HepG2 (cell line): ENCODE results near the gene ALDH3B1.

Source experiments
- CAMTA2 ChIP-seq: sonication (generic); formaldehyde crosslinking; IDR thresholded peaks from 2 replicates; pipeline ENCODE4 v1.4.0; 2020; ENCODE audit warnings: mild to moderate bottlenecking, missing genetic modification reagents, borderline replicate concordance
- CTCF ChIP-seq: sonication (generic); formaldehyde crosslinking; IDR thresholded peaks from 2 replicates; pipeline ENCODE4 v1.5.0; 2020; ENCODE audit warnings: mild to moderate bottlenecking, missing genetic modification reagents, moderate library complexity
- FOSL1 ChIP-seq: sonication (generic); formaldehyde crosslinking; IDR thresholded peaks from 2 replicates; pipeline ENCODE4 v1.9.0; 2021; ENCODE audit warnings: missing genetic modification reagents, borderline replicate concordance
- FOXP1 ChIP-seq, 2 experiments: fragments of 450-650 bp in 1 of 2; IDR thresholded peaks; 2 replicates each; pipeline ENCODE4 v1.6.1; 2017 to 2018; ENCODE audit warnings: antibody characterized with exemption in 1 of 2
- IRF1 ChIP-seq: sonication (generic); formaldehyde crosslinking; IDR thresholded peaks from 2 replicates; pipeline ENCODE4 v1.4.0; 2020; ENCODE audit warnings: low read depth, mild to moderate bottlenecking, missing genetic modification reagents
- MAX ChIP-seq: IDR thresholded peaks from 2 replicates; pipeline ENCODE4 v1.6.1; 2012; ENCODE audit warnings: inconsistent platforms
- NFRKB ChIP-seq: fragments of 450-650 bp; IDR thresholded peaks from 2 replicates; pipeline ENCODE4 v1.6.1; 2017
- POLR2A ChIP-seq, 2 experiments: IDR thresholded peaks; 2 replicates each; pipeline ENCODE4 v1.6.1; 2011; ENCODE audit warnings: low read depth in 2 of 2, low read length in 2 of 2, mild to moderate bottlenecking in 1 of 2, moderate library complexity in 1 of 2; ENCODE audit not compliant: insufficient read depth in 1 of 2
- RAD21 ChIP-seq: fragments of 450-650 bp; formaldehyde crosslinking; IDR thresholded peaks from 2 replicates; pipeline ENCODE4 v1.5.0; 2020; ENCODE audit warnings: mild to moderate bottlenecking
- ZBTB7A ChIP-seq: sonication (generic); formaldehyde crosslinking; IDR thresholded peaks from 2 replicates; pipeline ENCODE4 v1.8.0; 2022; ENCODE audit warnings: mild to moderate bottlenecking, missing genetic modification reagents
- ZNF431 ChIP-seq: sonication (generic); formaldehyde crosslinking; IDR thresholded peaks from 2 replicates; pipeline ENCODE4 v1.9.0; 2022; ENCODE audit warnings: missing genetic modification reagents, low read depth, mild to moderate bottlenecking, borderline replicate concordance

- TF ChIP-seq RAD21 (no peak), MAX (no peak), IRF1 (CRISPR knock-in tag) (no peak), CTCF (CRISPR knock-in tag) (no peak), FOSL1 (CRISPR knock-in tag) (no peak), ZBTB7A (CRISPR knock-in tag) (no peak), FOXP1 (IDR thresholded peaks at IDR 0.05) (no peak), FOXP1 (CRISPR knock-in tag; IDR thresholded peaks at IDR 0.05) (no peak), POLR2A (IDR thresholded peaks at IDR 0.05; ENCODE audit: insufficient read depth in 1 of 2, low read depth in 2 of 2, low read length in 2 of 2) (no peak), NFRKB (no peak), ZNF431 (no peak), CAMTA2 (CRISPR knock-in tag) (no peak)
Measured at GRCh38 chr11:68004551-68005335, 5.4 kb upstream of the ALDH3B1 start.
